Left kidney (tissue), 2 donors: ENCODE measurements around the gene UBE2D3. TPM values are rescaled to one million over a fixed set of nuclear protein-coding genes. Genes with fewer than 3 reads are reported as not detected.
"Not testable (repeated sequence)": the region's sequence is repeated elsewhere in the genome, so short reads cannot be mapped to it uniquely, and the experiment has no call there.

ENCODE experiments used
- DNase-seq: peaks from one replicate; pipeline ENCODE4 v3.0.0-alpha.2; 2013
- polyA plus RNA-seq: library from polyadenylated mRNA; unstranded; fragments of 120-200 nt; gene quantifications from one replicate; pipeline ENCODE4 v1.2.1, GENCODE V29; 2013; ENCODE audit not compliant: insufficient read length

Gene UBE2D3
- polyA plus RNA-seq, 1 donor: 329 TPM

- DNase-seq: no peak
Measured at GRCh38 chr4:102836596-102836995, 9.2 kb upstream of the UBE2D3 start.

DNA sequence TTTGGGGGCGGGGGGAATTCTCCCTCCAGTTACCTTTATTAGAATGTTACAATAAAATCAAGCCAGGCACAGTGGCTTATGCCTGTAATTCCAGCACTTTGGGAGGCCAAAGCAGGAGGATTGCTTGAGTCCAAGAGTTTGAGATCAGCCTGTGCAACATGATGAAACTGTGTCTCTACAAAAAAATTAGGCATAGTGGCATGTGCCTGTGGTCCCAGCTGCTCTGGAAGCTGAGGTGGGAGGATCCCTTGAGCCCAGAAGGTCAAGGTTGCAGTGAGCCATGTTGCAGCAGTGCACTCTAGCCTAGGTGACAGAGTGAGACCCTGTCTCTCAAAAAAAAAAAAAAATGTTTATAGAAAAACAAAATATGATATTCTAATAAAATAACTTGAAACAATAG is 5.3 kb upstream of the UBE2D3 start:
- DNase-seq: no peak

DNA sequence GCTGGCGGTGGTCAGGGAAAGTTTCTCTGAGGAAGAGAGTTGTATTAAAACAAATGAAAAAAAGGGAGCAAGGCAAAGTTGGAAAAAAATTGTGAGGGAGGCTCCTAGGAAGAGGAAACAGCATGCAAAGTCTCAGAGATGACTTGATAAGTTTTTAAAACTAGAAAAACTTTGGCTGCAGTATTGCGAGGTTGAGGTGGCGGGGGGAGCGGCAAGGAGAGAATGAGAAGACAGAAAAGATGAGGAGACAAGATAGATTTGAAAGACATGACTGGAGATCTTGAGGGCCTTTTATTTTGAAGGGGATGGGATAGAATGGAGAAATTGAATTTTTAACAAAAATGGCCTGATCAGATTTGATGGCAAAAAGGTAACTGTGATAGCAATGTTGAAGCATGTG is 4.8 kb upstream of the UBE2D3 start:
- DNase-seq: no peak

DNA sequence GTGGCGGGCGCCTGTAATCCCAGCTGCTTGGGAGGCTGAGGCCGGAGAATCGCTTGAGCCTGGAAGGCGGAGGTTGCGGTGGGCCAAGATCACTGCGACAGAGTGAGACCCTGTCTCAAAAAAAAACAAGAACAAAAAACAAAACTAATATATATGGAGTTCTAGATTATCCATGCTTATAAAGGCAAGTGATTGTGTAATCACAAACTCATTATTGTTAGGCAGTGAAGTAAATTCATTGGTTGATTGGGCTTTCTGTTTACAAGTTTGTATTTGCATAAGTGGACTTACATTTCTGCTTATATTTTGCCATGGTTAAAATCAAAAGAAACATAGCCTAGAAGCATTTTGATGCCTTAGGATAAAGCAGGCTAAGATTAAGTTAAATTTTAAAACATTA is 2.5 kb upstream of the UBE2D3 start:
- DNase-seq: no peak

- no peak for DNase-seq
Measured at GRCh38 chr4:102828497-102828808, 1.1 kb upstream of the UBE2D3 start.

DNA sequence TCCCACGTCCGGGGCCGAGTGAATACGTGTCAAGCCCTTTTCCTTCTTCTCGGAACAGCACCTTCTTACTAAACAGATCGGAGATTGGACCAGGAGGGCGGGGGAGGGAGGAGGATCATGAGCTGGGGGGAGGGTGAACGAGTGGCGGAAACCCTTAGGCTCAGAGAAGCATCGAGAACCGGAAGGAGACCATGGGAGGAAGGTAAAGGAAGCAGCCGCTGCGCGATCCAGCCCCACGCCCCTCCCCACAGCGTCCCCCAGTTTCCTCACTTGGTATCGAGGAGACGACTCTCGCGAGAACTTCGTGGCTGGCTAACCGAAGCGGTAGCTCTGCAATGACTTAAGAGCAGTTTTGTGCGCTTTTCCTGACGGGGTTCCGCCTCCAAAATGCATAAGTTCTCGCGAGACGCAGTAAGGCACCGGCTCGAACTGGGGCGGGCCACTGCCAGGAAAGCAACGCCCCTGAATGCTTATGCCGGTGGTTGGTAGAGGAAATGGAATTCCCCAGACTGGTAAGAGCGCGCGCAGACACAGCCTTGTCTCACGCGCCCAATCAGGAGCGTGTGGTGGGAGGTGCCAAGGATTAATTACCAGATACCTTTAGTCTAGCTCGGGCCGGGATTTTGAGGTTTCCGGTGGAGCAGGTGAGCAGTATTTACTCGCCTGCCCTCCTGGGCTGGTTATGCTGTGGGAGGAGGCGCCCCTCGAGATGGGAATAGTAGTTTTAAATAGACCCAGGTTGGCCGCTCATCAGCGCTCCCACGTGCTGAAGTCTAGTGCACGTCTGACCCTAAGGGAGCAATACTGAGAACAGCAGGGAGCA is 534 bp upstream of the UBE2D3 start:
- DNase-seq: peak; percentile 100

DNA sequence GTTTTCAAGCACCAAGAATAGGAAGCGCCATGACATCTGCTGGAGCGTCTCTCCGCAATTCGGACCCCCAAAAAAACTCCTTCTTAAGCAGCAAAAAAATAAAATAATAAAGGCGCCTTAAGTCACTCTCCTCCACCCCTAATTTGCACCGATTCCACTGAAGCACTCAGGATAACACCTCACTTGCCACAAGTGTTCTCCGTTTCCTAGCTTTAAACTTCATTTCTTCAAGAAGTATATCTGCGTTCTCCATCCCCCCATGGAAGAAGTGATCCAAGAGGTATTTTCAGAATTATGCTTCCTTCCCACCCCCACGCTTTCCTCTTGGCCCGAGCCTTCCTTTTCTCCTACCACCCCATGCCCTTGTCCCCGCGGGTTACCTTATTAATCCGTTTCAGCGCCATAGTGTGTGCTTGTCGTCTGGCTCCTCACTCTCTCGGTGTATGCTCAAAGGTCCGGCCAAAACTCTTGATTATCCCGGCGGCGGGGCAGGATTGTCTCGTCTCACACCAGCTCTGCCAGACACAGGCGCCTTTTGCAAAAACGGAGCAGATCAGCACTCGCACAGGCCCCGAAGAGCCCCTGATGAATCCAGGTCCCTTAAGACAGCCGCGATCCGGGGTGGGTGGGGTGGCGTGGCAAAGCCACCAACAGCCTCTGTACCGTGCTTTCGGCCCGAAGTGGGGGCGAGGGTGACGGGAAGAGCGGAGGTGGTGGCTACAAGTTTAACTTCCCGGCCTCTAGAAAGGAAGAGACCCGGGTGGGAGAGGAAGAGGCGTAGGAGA is 1.1 kb downstream of the UBE2D3 start:
- DNase-seq: no peak

DNA sequence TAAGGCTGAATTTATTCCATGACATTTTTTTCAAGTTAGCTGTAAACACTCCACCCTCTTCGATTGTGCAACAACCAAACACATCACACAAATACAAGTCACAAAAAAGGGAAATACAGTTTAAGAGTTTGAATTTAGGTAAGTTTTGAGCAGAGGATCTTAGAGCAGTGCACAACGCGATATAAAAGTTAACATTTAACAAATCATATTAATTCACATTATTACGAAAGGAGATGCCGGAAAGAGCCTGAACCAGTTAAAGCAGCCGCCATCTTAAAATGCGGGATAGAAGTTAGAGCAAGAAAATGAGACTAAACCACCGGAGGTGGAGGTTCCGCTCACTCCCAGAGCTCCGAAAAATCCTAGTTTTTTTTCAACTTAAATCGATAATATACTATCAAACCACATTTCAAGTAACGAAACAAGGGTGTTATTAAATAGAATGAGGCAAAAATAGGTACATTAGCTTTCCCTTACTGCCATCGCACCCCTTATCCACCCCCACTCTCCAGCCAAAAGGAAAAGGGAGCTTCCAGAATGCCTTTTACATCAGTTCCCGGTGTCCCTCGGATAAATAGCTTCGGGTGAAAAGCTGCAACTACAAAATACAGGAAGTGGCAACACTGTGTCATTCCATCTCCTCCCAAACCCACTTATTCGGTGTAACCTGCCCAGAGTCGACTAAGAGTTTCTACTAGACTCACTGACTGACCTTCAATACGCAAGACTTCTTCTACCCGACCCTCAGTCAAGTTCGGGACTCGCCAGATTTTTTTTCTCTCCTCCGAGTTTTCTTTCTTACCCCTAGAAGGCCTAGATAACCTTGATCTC is 1.9 kb downstream of the UBE2D3 start:
- DNase-seq: peak; percentile 64

GRCh38 chr4:102824398-102824797 is 3.0 kb downstream of the UBE2D3 start:
- no peak for DNase-seq

DNA sequence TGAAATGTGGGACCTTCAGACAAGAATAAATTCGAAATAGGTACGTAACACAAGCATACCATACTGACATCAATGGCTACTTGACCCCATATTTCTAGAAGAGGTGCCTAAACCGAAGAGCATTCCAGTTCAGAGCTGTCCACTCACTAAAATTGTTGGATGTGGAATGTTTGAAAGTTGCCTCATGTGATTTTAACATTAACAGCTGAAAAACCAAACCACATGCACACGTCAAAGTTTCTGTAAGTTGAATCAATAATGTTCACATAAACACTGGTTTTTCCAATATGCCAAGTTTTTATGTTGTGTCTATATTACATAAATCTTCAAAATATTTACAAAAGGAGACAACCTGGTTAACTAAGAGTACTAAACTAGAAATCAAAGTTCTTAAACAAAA is 3.5 kb downstream of the UBE2D3 start:
- no peak for DNase-seq

GRCh38 chr4:102823464-102823863 is 3.9 kb downstream of the UBE2D3 start:
- no peak for DNase-seq

DNA sequence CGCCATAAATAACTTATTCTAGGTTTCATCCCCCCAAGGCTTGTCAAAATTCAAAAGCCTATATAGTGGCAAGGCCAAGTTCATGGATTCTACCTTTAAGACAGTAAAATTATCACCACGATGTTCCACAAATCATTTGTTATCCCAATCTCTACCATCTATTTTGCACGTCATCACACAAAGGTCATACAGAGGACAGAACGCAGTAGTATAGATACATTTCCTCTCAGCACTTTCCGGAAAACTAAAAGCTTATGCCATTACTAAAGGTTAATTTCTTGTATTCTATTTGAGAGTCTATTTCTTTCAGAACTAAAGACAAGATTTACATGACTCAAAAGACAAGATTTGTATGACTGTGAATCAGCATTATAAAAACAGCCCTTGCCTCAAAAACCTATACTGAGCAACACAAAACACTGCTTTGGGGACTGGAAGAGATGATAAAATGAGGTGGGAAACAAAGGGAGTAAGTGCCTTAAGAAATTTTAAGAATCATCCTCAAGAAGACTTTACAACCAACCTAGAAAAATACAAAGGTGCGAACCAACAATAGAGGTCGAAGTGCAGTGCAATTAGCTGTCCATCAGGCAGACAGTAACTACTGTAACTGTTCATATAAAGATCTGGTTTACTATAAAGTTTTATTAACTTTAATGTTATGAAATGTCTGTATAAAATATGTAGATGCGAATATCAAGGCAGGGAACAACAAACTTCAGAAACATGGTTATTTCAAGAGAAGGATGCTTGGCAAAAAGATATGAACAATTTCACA is 7.6 kb downstream of the UBE2D3 start:
- DNase-seq: no peak

DNA sequence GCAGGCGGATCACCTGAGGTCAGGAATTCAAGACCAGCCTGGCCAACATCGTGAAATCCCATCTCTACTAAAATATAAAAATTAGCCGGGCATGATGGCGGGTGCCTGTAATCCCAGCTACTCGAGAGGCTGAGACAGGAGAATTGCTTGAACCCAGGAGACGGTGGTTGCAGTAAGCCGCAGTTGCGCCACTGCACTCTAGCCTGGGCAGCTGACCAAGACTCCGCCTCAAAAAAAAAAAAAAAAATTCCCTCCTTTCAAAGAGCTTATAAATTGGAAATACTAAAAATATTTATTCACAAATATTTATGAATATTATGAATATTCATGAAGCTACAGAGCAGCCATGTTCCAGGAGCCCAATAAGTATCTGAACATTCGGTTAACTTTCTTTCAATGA is 8.3 kb downstream of the UBE2D3 start:
- not testable (repeated sequence) for DNase-seq

- DNase-seq: no peak
Measured at GRCh38 chr4:102817613-102818268, 9.6 kb downstream of the UBE2D3 start.

GRCh38 chr4:102817021-102817605 is 10.2 kb downstream of the UBE2D3 start:
- DNase-seq: no peak

- DNase-seq: no peak
Measured at GRCh38 chr4:102815981-102816380, 11.4 kb downstream of the UBE2D3 start.

DNA sequence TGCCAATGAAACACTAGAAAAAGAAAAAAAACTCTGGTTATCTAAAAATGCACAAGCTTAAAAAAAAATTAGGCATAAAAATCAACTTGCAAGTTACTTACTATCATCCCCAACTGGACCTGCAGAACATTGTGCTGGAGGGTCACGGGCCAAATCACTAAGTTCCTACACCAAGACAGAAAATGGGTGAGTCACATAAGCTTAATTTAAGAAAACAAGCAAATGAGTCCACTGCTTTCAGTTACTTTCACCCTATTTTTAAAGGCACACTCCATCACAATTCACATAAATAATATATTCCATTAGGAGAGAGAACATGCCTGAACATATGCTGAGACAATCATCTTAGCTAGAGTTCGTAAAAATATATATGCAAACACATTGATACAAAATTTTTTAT is 17.7 kb downstream of the UBE2D3 start:
- no peak for DNase-seq

DNA sequence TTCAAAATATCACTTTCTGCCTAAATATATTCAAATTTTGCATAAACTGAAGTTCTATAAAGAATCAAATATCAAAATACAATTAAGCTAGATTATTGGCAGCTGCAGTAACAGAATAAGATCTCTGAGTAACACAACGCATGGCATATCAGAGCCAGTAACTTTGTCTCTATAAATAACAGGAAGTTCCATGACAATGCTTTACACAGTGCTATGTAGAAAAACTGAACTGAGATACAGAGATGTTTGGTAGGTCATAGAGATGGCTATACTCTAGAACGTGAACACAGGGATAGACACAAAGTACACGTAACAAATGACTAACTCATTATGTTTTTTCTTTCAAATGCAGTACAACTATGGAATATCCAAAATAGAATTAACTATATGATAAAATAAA is 18.2 kb downstream of the UBE2D3 start:
- DNase-seq: no peak

GRCh38 chr4:102808009-102808408 is 19.3 kb downstream of the UBE2D3 start:
- no peak for DNase-seq

- DNase-seq: no peak
Measured at GRCh38 chr4:102807345-102807744, 20.0 kb downstream of the UBE2D3 start.

DNA sequence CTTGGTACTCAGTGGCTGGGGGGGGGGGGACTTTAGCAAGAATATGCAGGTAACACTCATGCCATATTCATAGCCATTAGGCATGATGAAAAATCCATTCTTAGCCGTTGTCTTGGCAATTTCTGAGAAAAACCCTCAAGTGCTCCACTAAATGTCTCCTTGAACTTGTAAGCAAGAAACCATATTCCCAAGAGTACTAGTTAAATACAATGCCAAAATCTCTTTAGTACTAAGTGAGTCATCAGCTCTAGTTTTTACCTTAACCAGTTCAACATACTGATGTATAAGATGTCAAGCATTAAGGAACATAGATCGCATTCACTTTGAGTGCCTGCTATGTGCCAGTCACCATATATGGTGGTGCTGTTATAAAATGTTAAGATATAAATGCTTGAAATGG is 27.5 kb downstream of the UBE2D3 start:
- no peak for DNase-seq
